AG04450 (cell line): ENCODE measurements around the gene NCBP2L. TPM values are rescaled to one million over a fixed set of nuclear protein-coding genes. Genes with fewer than 3 reads are reported as not detected.

Experiments used
- CTCF ChIA-PET: fragments of 300-600, 350-600 bp; formaldehyde crosslinking; extraction: SDS; loops from one replicate; lab custom pipeline; 2022; ENCODE audit warnings: antibody characterized with exemption, inconsistent platforms; lab: Charles Lee
- POLR2A ChIA-PET: fragments of 350-600 bp; formaldehyde crosslinking; extraction: SDS; loops from one replicate; lab custom pipeline; 2021; ENCODE audit warnings: antibody characterized with exemption, inconsistent platforms; lab: Yijun Ruan, JAX
- DNase-seq: peaks from one replicate; pipeline ENCODE4 v3.0.0-alpha.2; 2011; ENCODE audit warnings: low read depth, low spot score
- H3K27ac ChIP-seq: one replicate; pipeline ENCODE4 v1.5.1; 2012; ENCODE audit warnings: low read depth, low read length, control low read depth
- H3K27me3 ChIP-seq: one replicate; pipeline ENCODE4 v1.6.0; 2012; ENCODE audit warnings: low read length; ENCODE audit not compliant: control insufficient read depth, insufficient read depth
- H3K4me3 ChIP-seq: 2 replicates; pipeline ENCODE4 v1.5.1; 2011; ENCODE audit warnings: mild to moderate bottlenecking, low read depth, low read length, control low read depth
- H3K9me3 ChIP-seq: 2 replicates; pipeline ENCODE4 v1.5.1; 2012; ENCODE audit warnings: low read length; ENCODE audit not compliant: control insufficient read depth, insufficient read depth
- polyA plus RNA-seq: library from polyadenylated mRNA; depleted of rRNA; stranded (reverse); fragments of >200 nt; gene quantifications from 2 replicates; pipeline ENCODE4 v1.2.3, GENCODE V29; 2011
- TF ChIP-seq, protein P1 (sequence below): IDR thresholded peaks from 2 replicates; pipeline ENCODE4 v1.5.1; 2011; ENCODE audit warnings: low read depth, low read length, control low read depth, inconsistent platforms

The NCBP2L gene
- polyA plus RNA-seq, 1 experiment, result not detected

DNA sequence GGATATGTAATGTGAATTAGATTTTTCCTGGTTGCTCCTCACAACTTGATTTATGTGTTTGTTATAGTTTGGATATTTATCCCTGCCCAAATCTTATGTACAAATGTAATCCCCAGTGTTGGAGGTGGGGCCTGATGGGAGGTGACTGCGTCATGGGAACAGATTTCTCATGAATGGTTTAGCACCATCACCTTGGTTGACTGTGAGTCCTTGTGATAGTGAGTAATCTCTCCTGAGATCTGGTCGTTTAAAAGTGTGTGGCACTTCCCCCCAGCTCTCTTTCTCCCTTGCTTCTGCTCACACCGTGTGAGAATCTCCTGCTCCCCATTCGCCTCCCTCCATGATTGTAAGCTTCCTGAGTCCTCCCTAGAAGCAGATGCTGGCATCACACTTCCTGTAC is 50.3 kb downstream of the NCBP2L start:
- Histone ChIP-seq H3K27ac (no peak overlapping the region), H3K27me3 (no peaks in the 10 kb centered on the region), H3K4me3 (no peak overlapping the region), H3K9me3 (no peaks in the 10 kb centered on the region)
- ChIA-PET CTCF (no interaction called here), POLR2A (no interaction called here)
- TF ChIP-seq, protein P1, sequence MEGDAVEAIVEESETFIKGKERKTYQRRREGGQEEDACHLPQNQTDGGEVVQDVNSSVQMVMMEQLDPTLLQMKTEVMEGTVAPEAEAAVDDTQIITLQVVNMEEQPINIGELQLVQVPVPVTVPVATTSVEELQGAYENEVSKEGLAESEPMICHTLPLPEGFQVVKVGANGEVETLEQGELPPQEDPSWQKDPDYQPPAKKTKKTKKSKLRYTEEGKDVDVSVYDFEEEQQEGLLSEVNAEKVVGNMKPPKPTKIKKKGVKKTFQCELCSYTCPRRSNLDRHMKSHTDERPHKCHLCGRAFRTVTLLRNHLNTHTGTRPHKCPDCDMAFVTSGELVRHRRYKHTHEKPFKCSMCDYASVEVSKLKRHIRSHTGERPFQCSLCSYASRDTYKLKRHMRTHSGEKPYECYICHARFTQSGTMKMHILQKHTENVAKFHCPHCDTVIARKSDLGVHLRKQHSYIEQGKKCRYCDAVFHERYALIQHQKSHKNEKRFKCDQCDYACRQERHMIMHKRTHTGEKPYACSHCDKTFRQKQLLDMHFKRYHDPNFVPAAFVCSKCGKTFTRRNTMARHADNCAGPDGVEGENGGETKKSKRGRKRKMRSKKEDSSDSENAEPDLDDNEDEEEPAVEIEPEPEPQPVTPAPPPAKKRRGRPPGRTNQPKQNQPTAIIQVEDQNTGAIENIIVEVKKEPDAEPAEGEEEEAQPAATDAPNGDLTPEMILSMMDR, result no peak
- no peak for DNase-seq

DNA sequence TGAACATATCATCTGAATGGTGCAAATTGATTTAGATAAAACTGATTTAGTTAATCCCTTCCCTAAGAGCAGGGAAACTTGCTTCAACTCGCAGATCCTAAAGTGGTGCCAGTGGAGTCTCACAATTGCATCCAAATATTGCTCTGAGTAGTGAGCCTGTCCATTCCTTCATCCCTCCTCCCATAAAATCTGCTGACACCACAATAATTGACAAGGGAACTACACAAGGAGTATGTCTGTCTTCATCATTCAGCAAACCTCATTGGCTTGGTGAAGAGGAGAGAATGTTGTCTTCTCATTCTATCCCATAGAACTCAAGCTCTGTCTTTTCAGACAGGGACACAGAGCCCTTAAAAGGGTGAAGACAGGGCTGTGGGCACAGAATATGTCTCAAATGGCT is 52.3 kb downstream of the NCBP2L start:
- TF ChIP-seq, protein P1, result no peak
- no peaks in the 10 kb centered on the region for H3K27me3 ChIP-seq
- no peak overlapping the region for H3K27ac ChIP-seq
- no peak for DNase-seq
- POLR2A ChIA-PET, result no interaction called here
- CTCF ChIA-PET, result no interaction called here
- no peak overlapping the region for H3K4me3 ChIP-seq
- H3K9me3 ChIP-seq, result no peaks in the 10 kb centered on the region

DNA sequence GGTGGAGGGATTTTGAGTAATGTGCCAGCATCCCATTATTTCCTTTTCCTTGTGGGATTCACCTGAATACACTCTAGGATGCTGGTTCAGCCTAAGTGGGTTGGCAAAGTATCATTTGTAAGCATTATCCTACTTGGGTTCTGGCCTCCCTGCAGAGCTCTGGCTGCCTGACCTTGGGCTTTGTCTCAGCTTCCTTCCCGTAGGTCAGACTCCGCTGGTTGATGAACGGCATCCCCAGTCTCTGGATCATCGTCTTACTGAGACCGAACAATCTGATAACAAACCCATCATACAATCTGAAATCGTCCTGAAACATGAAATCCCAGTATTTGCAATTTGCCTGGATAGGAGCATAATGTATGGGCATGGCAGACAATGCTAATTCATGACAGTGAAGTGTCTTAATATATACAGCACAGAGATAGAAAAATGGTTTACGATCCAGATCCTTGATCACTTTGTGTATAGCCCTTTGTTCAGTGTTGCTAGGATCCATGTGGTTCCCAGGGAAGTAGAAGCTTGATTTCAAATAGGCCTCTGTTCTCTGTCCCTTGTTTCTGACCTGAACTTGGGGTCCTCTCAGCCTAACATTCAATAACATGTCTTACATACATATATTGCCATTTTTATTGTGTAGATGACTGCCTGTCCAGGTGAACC is 53.7 kb downstream of the NCBP2L start:
- POLR2A ChIA-PET, result no interaction called here
- no peaks in the 10 kb centered on the region for H3K27me3 ChIP-seq
- H3K27ac ChIP-seq, result no peak overlapping the region
- CTCF ChIA-PET, result no interaction called here
- DNase-seq, result no peak
- TF ChIP-seq, protein P1, result no peak
- H3K4me3 ChIP-seq, result no peak overlapping the region
- no peaks in the 10 kb centered on the region for H3K9me3 ChIP-seq

DNA sequence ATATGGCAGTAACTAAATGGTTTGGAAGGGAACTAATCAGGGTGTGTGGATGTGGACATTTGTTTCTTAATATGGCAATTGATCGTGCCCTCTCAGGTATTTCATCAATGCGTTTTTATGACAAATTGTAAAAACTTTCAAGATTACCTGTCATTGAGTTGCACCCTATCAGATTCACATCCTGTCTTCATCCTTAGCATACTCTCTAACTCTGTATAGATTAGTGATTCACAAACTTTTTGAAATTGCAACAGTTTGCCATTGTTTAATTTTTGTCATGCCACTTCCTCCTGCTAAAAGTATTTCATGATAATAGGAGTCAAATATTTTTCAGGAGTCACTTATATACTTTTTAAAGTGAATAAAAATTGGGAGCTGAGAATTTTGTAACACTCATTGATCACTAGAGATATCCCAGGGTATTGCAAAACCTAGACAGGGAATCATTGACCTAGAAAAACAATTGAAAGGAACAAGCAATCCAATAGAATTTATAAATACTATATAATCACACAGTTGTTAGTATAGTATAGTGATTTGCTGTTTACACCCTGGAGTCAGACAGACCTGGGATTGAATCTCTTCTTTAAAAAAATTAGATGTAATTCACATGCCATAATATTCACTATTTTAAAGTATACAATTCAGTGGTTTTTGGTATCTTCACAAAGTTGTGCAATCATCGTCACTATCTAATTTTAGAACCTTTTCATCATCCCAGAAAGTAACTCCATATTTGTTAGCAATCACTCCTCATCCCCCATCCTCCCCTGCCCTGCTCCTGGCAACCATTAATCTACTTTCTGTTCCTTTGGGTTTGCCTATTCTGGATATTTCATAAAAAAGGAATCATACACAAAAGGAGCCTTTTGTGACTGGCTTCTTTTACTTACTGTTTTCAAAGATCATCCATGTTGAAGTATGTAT is 57.0 kb downstream of the NCBP2L start:
- Histone ChIP-seq H3K27me3 (no peaks in the 10 kb centered on the region), H3K27ac (no peak overlapping the region), H3K4me3 (no peak overlapping the region), H3K9me3 (no peaks in the 10 kb centered on the region)
- TF ChIP-seq, protein P1, result no peak
- no peak for DNase-seq
- CTCF ChIA-PET, result no interaction called here
- POLR2A ChIA-PET, result no interaction called here

DNA sequence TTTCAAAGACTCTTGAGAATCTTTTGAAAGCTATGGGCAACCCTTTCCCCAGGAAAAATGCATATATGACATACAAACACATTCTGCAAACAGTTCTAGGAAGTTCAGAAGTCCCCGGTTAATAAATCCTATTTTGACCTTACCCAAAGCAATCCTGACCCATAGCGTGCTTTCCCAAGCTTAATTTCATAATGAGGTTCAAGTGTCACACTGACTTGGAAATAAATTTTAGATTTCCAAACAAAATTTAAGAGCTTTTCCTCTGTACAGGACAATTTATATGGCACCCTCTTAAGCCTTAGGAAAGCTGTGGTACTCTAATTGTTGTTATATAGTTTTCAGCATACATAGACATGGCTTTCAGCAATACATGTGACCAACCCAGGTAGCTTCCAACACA is 59.4 kb downstream of the NCBP2L start:
- Histone ChIP-seq H3K27me3 (no peaks in the 10 kb centered on the region), H3K9me3 (no peaks in the 10 kb centered on the region), H3K27ac (no peak overlapping the region), H3K4me3 (no peak overlapping the region)
- no peak for DNase-seq
- CTCF ChIA-PET, result no interaction called here
- POLR2A ChIA-PET, result no interaction called here
- TF ChIP-seq, protein P1, result no peak
